ENCODE data around the gene AKT1. TPM values are rescaled to one million over a fixed set of nuclear protein-coding genes. Genes with fewer than 3 reads are reported as not detected.
A peak's percentile ranks its signal among the peaks of the same experiment; 100 is the strongest.

Gene AKT1
- polyA plus RNA-seq, 4 donors, result 72.4 to 95.9 (median 82.7) TPM

- 77 to 87% (median 84%) methylated on average over 19 of the region's 19 CpGs for WGBS, 3 donors
- Histone ChIP-seq H3K27ac (ENCODE audit: low read depth in 1 of 3, low read length in 2 of 3) (no peak overlapping the region), H3K36me3 (ENCODE audit: control insufficient read depth in 3 of 3, insufficient read depth in 2 of 3, low read depth in 1 of 3, low read length in 3 of 3) (peaks cover 0 to 23% (median 0%) of the 10 kb centered on the region in 3 donors), H3K4me3 (ENCODE audit: low read depth in 1 of 3, low read length in 3 of 3) (no peak overlapping the region), H3K27me3 (ENCODE audit: control insufficient read depth in 3 of 3, insufficient read depth in 3 of 3, low read length in 3 of 3) (no peaks in the 10 kb centered on the region), H3K4me1 (ENCODE audit: control insufficient read depth in 3 of 3, insufficient read depth in 2 of 3, low read depth in 1 of 3, low read length in 2 of 3) (peaks cover 2 to 24% (median 3%) of the 10 kb centered on the region in 3 donors), H3K9me3 (ENCODE audit: control insufficient read depth in 2 of 2, insufficient read depth in 1 of 2, low read depth in 1 of 2, low read length in 1 of 2) (no peaks in the 10 kb centered on the region)
- DNase-seq, result no peak
- FAIRE-seq, result no peak
These were observed 7.8 kb upstream of the AKT1 start for GRCh38 chr14:104803280-104803911.

- peaks cover 2 to 28% (median 3%) of the 10 kb centered on the region in 3 donors for H3K4me1 ChIP-seq (ENCODE audit: control insufficient read depth in 3 of 3, insufficient read depth in 2 of 3, low read depth in 1 of 3, low read length in 2 of 3)
- no peak overlapping the region for H3K27ac ChIP-seq (ENCODE audit: low read depth in 1 of 3, low read length in 2 of 3)
- H3K4me3 ChIP-seq (ENCODE audit: low read depth in 1 of 3, low read length in 3 of 3), result no peak overlapping the region
- H3K36me3 ChIP-seq (ENCODE audit: control insufficient read depth in 3 of 3, insufficient read depth in 2 of 3, low read depth in 1 of 3, low read length in 3 of 3), result peaks cover 0 to 23% (median 0%) of the 10 kb centered on the region in 3 donors
- DNase-seq (no peak), FAIRE-seq (no peak)
- no peaks in the 10 kb centered on the region for H3K9me3 ChIP-seq (ENCODE audit: control insufficient read depth in 2 of 2, insufficient read depth in 1 of 2, low read depth in 1 of 2, low read length in 1 of 2)
- WGBS, 3 donors, result 85 to 93% (median 90%) methylated on average over 19 to 20 of the region's 20 CpGs
- no peaks in the 10 kb centered on the region for H3K27me3 ChIP-seq (ENCODE audit: control insufficient read depth in 3 of 3, insufficient read depth in 3 of 3, low read length in 3 of 3)
These were observed 7.0 kb upstream of the AKT1 start for GRCh38 chr14:104802394-104803184.

GRCh38 chr14:104801520-104802393, 6.2 kb upstream of the AKT1 start:
- Histone ChIP-seq H3K27ac (ENCODE audit: low read depth in 1 of 3, low read length in 2 of 3) (peak overlapping the region in 2 of 3 donors; percentile 68 to 82), H3K36me3 (ENCODE audit: control insufficient read depth in 3 of 3, insufficient read depth in 2 of 3, low read depth in 1 of 3, low read length in 3 of 3) (peaks cover 0 to 23% (median 0%) of the 10 kb centered on the region in 3 donors), H3K27me3 (ENCODE audit: control insufficient read depth in 3 of 3, insufficient read depth in 3 of 3, low read length in 3 of 3) (no peaks in the 10 kb centered on the region), H3K4me3 (ENCODE audit: low read depth in 1 of 3, low read length in 3 of 3) (peak overlapping the region in 2 of 3 donors; percentile 50 to 56), H3K4me1 (ENCODE audit: control insufficient read depth in 3 of 3, insufficient read depth in 2 of 3, low read depth in 1 of 3, low read length in 2 of 3) (peaks cover 2 to 37% (median 3%) of the 10 kb centered on the region in 3 donors), H3K9me3 (ENCODE audit: control insufficient read depth in 2 of 2, insufficient read depth in 1 of 2, low read depth in 1 of 2, low read length in 1 of 2) (no peaks in the 10 kb centered on the region)
- 58 to 76% (median 71%) methylated on average over 33 to 45 of the region's 45 CpGs for WGBS, 3 donors
- DNase-seq (peak in 1 of 2 donors; percentile 41), FAIRE-seq (no peak)

GRCh38 chr14:104800771-104801519, 5.4 kb upstream of the AKT1 start, which contains the start of gene ZBTB42:
ZBTB42 (plus strand) TSS chr14:104801101; CDS start chr14:104801198, 97 bp downstream.
- H3K36me3 ChIP-seq (ENCODE audit: control insufficient read depth in 3 of 3, insufficient read depth in 2 of 3, low read depth in 1 of 3, low read length in 3 of 3), result peaks cover 0 to 23% (median 0%) of the 10 kb centered on the region in 3 donors
- no peaks in the 10 kb centered on the region for H3K27me3 ChIP-seq (ENCODE audit: control insufficient read depth in 3 of 3, insufficient read depth in 3 of 3, low read length in 3 of 3)
- peak within 1 kb of the TSS; percentile 87 to 91 (median 87) for H3K27ac ChIP-seq (ENCODE audit: low read depth in 1 of 3, low read length in 2 of 3)
- peak; percentile 90 to 95 for DNase-seq
- FAIRE-seq, result no peak
- H3K9me3 ChIP-seq (ENCODE audit: control insufficient read depth in 2 of 2, insufficient read depth in 1 of 2, low read depth in 1 of 2, low read length in 1 of 2), result no peaks in the 10 kb centered on the region
- H3K4me3 ChIP-seq (ENCODE audit: low read depth in 1 of 3, low read length in 3 of 3), result peak within 1 kb of the TSS; percentile 56 to 68 (median 61)
- H3K4me1 ChIP-seq (ENCODE audit: control insufficient read depth in 3 of 3, insufficient read depth in 2 of 3, low read depth in 1 of 3, low read length in 2 of 3), result peaks cover 2 to 45% (median 3%) of the 10 kb centered on the region in 3 donors
- 0 to 2% (median 1%) methylated on average over 62 to 105 of the region's 105 CpGs for WGBS, 3 donors

- no peaks in the 10 kb centered on the region for H3K9me3 ChIP-seq (ENCODE audit: control insufficient read depth in 2 of 2, insufficient read depth in 1 of 2, low read depth in 1 of 2, low read length in 1 of 2)
- 3 to 10% (median 6%) methylated on average over 29 to 83 of the region's 83 CpGs for WGBS, 3 donors
- H3K27me3 ChIP-seq (ENCODE audit: control insufficient read depth in 3 of 3, insufficient read depth in 3 of 3, low read length in 3 of 3), result no peaks in the 10 kb centered on the region
- H3K4me1 ChIP-seq (ENCODE audit: control insufficient read depth in 3 of 3, insufficient read depth in 2 of 3, low read depth in 1 of 3, low read length in 2 of 3), result peaks cover 2 to 46% (median 3%) of the 10 kb centered on the region in 3 donors
- peak; percentile 82 to 93 for DNase-seq
- H3K36me3 ChIP-seq (ENCODE audit: control insufficient read depth in 3 of 3, insufficient read depth in 2 of 3, low read depth in 1 of 3, low read length in 3 of 3), result peaks cover 0 to 23% (median 0%) of the 10 kb centered on the region in 3 donors
- FAIRE-seq, result no peak
- H3K4me3 ChIP-seq (ENCODE audit: low read depth in 1 of 3, low read length in 3 of 3), result peak overlapping the region; percentile 56 to 68 (median 61)
- peak overlapping the region; percentile 87 to 91 (median 87) for H3K27ac ChIP-seq (ENCODE audit: low read depth in 1 of 3, low read length in 2 of 3)
These were observed 4.6 kb upstream of the AKT1 start for GRCh38 chr14:104800015-104800770.

GRCh38 chr14:104799244-104800014, 3.9 kb upstream of the AKT1 start:
- Histone ChIP-seq H3K4me1 (ENCODE audit: control insufficient read depth in 3 of 3, insufficient read depth in 2 of 3, low read depth in 1 of 3, low read length in 2 of 3) (peaks cover 2 to 46% (median 3%) of the 10 kb centered on the region in 3 donors), H3K27ac (ENCODE audit: low read depth in 1 of 3, low read length in 2 of 3) (peak overlapping the region; percentile 42 to 91 (median 87)), H3K9me3 (ENCODE audit: control insufficient read depth in 2 of 2, insufficient read depth in 1 of 2, low read depth in 1 of 2, low read length in 1 of 2) (no peaks in the 10 kb centered on the region), H3K27me3 (ENCODE audit: control insufficient read depth in 3 of 3, insufficient read depth in 3 of 3, low read length in 3 of 3) (no peaks in the 10 kb centered on the region), H3K36me3 (ENCODE audit: control insufficient read depth in 3 of 3, insufficient read depth in 2 of 3, low read depth in 1 of 3, low read length in 3 of 3) (peaks cover 0 to 21% (median 0%) of the 10 kb centered on the region in 3 donors), H3K4me3 (ENCODE audit: low read depth in 1 of 3, low read length in 3 of 3) (peak overlapping the region in 1 of 3 donors; percentile 68)
- WGBS, 3 donors, result 39 to 49% (median 46%) methylated on average over 21 of the region's 21 CpGs
- FAIRE-seq (no peak), DNase-seq (peak in 1 of 2 donors; percentile 46)

Measured in small intestine (tissue), 7 donors.